NCI-H128 (cell line): ENCODE measurements around the gene PHLDA3.

Experiments
- DNase-seq: peaks from one replicate; lab custom pipeline; 2025; ENCODE audit not compliant: unreplicated experiment; lab: John Stamatoyannopoulos, UW

PHLDA3 gene

DNA sequence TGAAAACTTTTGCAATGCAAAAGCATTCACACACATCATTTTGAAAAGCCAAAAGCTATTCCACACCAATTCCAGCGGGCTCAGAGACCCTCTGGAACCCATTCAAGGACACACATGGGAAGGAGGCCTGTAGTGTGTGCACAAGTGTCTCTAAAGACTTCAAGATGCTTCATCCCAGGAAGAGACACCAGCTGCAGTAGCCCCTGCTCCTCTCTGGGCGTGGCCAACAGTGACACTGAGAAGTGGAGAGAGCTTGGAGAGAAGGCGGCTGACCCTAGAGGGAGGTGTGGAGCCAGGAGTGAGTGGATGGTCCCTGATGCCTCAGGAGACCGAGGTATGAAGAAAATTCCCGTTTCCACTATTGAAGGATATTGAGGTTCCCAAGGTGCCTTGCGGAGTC, 32.6 kb downstream of the PHLDA3 start:
- no peak for DNase-seq

- no peak for DNase-seq
Measured at GRCh38 chr1:201434266-201434665, 34.7 kb downstream of the PHLDA3 start.

GRCh38 chr1:201433609-201434008, 35.4 kb downstream of the PHLDA3 start:
- DNase-seq, result no peak

DNA sequence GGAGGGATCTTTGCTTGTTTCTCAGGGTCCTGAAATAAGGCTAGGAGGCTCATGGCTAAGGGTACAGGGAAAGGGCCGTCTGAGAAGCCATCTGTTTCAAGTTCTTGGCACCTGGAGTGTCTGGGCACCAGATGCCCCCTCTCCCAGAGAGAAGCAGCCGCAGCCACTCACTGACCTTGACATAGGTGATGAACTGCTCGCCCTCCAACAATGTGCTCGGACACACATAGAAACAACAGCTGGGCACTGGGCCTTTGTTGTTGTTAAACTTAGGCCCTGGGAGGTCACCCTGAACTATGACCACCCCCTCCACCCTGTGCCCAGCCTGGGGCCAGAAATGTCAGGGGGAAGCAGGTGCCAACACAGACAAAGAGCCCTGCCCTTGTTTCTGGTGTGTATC, 38.2 kb downstream of the PHLDA3 start:
- no peak for DNase-seq

DNA sequence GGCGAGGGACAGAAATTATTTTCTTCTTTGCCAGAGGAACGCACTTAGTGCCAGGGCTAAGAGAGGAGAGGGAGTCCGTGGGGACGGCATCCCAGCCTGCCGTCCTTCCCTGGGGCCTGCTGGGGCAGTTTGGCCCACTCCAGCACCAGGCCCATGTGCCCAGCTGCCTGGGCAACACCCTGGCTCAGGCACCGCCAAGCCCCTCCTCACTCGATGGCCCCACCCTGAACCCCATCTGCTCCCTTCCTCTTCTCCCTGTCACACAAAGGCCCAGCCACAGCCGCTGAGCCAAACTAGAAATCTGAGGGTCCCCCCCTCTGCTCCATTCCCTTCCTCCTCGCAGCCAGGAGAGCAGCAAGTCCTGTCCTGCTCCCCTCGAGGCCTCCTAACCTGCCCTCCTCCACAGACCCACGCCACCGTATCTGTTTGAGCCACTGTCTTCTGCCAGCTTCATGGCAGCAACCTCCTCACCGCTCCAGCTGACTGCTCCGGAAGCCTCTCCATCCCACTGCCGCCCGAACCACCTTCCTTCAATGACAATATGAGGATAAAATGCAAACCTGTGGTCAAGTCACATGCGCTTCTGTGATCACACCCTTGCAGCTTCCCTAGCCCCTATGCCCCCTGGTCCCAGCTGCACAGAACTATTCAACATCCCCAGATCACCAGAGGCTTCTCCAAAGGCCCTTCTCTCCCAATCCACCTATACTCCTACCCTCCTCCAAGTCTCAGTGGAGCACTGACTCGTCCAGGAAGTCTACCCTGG, 39.1 kb downstream of the PHLDA3 start:
- no peak for DNase-seq

DNA sequence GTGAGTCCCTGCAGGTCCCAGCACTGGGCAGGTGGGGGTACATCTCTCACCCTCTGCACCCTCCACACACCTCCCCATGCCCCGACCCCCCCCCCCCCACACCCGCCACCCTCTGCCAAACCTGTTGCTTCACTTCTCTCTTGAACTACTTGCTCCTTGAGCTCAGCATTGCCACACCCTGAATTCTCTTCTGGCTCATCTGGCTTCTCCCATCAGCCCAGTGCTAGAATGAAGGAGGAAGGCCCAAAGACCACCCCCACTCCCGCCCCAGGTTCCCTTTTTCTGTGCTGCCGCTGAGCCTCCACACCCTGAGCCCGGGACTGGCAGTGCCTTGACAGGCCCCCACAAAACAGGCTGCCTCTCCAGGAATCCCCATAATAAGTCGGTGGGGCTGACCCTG, 41.0 kb downstream of the PHLDA3 start:
- no peak for DNase-seq

DNA sequence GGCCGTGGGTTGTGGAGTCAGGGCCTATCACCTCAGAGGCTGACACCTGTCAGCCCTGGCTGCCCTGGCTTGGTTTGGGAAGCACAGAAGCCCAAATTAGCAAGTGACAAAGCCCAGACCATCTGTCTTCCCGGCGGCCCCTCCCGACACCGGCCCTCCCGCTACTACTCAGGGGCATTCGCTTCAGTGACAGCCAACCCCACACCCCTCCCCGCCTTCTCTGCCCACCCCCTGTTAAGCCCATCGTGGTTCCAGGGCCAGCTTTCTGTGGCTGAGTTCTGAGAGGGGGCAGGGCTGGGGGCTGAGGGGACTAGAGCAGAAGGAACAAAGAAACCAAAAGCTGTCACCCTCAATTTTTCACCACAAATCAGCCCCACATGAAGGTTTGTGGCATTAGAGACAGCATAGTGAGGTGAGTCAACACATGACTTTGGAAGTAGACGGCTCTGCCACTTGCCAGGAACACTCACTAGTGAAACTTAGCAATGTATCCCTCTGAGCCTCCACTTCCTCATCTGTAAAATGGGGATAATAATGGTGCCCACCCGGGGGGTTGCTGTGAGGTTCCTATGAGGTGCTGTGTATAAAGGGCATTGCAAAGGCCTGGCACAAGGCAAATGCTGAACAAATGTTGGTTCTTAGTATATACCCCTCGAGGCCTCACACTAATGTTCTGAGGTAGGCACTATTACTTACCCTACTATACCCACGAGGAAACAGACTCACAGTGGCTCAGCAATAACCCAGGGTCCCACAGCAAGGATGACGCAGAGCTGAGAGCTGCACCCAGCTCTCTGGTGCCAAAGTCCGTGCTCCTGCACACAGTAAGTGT, 42.3 kb downstream of the PHLDA3 start:
- no peak for DNase-seq

GRCh38 chr1:201424146-201424545, 44.8 kb downstream of the PHLDA3 start:
- no peak for DNase-seq

GRCh38 chr1:201423655-201424054, 45.3 kb downstream of the PHLDA3 start:
- DNase-seq, result no peak

- DNase-seq, result no peak
Measured at GRCh38 chr1:201422436-201423030, 46.5 kb downstream of the PHLDA3 start.

- no peak for DNase-seq
Measured at GRCh38 chr1:201422026-201422425, 47.0 kb downstream of the PHLDA3 start.

GRCh38 chr1:201421041-201421440, 47.9 kb downstream of the PHLDA3 start:
- DNase-seq, result no peak

GRCh38 chr1:201420608-201421002, 48.4 kb downstream of the PHLDA3 start:
- no peak for DNase-seq

GRCh38 chr1:201419746-201420607, 49.0 kb downstream of the PHLDA3 start:
- DNase-seq, result no peak

DNA sequence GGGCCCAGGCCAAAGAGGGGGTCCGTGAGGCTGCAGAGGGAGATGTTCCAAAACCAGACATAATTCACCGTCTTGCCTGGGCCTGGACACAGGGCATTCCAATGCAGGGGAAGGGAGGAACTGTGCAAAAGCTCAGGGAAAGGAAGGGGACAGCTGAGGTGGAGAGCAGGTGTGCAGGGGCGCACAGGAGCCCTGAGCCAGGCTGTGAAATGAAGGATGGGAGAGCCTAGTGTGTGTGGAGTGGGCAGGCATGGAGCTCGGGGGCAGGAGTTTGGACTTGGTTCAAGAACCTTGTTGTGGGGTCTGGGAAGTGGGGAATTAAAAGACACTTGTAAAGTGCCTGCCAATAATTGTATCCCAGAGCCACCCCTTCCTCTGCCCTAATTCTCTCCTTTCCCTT, 49.7 kb downstream of the PHLDA3 start:
- DNase-seq, result no peak

DNA sequence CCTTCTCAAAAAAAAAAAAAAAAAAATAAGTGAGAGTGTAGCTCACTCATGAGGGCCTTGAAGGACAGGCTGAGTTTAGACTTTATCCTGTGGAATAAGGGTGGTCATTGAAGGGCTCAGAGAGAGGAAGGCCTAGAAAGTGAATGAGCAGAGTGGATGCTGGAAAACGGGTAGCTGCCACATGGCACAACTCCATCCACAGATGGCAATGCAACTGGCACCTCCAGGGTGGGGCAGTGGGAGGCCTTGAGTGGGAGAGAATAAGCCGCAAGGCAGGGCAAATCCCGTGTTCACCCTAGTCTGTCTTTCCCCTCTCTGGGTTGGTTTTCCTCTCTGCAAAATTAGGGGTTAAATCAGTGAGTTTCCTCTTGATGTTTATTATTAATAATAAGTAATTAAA, 50.5 kb downstream of the PHLDA3 start:
- no peak for DNase-seq
